GM18907 (cell line): Measurements from ENCODE around the gene SLC34A3.
A peak's percentile ranks its signal among the peaks of the same experiment; 100 is the strongest.

Experiments used
- ATAC-seq: cut with Tn5 transposase; IDR thresholded peaks from one replicate; pipeline ENCODE4 v1.9.1; 2021; ENCODE audit warnings: mild to moderate bottlenecking, moderate library complexity; ENCODE audit not compliant: unreplicated experiment

The SLC34A3 gene

DNA sequence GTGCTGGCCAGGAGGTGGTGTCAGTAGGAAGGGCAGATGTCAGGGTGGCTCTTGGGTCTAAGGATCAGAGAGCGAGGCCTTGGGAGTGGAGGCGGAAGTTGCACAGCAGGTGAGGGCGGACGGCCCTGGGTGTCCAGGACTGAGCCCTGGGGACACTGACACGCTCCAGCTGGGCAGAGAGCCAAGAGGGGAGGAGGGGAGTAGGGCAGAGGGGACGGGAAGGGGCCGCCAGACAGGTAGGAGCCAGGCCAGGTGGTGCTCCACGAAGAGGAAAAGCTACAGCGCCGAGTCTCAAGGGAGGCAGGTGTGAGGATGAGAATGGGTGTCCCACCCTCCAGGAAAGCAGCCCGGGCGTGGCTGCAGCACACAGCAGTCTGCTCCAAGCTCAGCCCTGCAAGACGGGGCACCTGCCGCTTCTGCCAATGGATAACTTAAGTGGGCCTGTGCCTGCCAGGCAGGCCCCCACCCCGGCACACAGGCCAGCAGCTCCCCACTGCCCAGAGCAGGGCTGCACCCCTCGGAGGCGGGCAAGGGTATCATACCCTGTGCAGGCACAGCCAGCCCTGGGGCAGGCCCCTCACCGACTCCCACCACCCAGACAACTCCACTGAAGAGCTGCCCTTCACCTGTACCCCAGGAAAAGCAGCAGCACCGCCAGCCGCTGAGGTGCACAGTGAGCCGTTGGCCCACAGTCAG lies 35.0 kb upstream of the SLC34A3 start:
- no peak for ATAC-seq

DNA sequence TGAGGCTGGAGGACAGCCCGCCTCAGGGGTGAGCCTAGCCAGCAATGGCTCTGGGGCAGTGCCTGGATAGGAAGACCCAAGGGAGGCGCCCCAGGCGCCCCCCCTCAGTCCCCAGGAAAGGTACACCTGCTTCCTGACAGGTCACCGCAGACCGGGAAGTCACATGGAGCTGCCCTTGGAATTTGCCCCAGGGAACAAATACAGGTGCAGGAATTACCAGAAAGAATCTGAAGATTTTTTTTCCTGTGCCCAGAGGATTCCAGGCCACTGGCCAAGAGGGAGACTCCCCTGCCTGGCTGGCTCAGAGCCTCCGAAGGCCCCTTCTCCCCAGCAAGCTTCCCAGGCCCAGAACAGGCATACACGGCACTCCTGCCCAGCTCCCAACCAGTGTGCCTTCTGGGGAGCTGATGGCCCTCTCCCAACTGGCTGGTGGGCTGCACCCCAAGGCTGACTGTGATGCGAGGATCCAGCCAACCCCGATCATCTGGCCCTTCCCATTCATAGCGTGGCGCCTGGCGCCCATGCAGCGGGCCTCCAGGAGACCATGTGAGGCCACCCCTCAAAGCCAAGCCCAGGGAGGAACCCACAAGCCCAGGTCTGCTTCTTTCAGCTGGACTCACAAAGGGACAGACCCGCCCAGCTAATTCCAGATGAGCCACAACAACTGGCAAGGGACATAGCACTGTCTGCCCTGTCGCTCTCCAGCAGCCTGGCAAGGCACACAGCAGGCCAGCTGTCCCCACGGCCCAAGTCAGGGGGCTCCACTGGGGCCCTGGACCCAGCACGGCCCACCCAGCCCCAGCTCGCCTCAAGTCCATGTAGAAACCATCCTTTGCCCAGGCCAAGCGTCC lies 32.4 kb upstream of the SLC34A3 start:
- no peak for ATAC-seq

DNA sequence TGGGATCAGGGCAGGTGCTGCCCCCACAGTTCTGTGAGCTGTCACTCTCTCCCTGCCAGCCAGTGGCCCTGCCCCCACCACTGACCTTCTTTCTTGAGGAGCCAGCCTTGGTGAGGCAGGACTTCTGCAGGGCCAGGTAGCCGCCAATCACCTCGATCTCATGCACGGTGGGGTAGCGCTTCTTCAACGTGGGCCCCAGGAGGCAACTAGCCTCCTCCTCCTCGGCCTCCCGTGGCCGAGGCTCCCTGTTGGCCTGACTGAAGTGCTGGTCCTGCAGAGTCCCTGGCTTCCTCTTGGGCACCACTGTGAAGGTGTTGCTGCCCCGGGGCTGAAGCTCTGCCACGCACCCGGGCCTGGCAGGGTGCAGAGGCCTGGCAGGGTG lies 31.8 kb upstream of the SLC34A3 start:
- no peak for ATAC-seq

DNA sequence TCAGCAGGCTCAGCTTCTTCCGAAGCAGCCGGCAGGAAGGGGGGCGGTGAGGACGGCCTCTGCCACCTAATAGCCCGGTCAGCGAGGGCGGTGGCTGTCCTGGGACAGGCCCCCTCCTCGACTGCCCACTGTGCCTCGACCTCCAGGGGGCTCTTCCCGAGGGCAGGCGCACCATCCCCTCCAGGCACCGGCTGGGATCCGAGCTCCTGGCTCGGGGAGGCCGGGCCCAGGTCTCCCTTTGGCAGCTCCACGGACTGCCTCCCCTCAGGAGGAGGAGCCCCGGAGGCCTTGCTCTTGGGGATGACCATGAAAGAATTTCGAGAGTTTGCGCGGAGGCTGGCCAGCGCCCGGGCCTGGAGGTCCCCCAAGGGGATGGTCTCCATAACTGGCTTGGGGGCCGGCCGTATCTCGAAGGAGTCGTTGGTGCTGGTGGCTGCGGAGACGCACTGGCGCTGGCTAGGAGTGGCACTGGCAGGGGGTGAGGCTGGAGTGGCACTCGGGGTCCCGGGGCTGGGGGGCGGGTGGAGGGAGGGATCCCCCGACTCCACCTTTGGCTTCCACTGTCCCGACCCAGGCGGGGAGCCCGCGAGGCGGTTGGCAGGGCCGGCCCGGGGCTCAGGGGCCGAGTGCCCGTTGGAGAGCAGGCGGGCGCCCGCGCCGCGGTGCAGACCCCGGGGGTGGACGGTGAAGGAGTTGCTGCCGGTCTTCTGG lies 31.1 kb upstream of the SLC34A3 start:
- ATAC-seq = no peak

DNA sequence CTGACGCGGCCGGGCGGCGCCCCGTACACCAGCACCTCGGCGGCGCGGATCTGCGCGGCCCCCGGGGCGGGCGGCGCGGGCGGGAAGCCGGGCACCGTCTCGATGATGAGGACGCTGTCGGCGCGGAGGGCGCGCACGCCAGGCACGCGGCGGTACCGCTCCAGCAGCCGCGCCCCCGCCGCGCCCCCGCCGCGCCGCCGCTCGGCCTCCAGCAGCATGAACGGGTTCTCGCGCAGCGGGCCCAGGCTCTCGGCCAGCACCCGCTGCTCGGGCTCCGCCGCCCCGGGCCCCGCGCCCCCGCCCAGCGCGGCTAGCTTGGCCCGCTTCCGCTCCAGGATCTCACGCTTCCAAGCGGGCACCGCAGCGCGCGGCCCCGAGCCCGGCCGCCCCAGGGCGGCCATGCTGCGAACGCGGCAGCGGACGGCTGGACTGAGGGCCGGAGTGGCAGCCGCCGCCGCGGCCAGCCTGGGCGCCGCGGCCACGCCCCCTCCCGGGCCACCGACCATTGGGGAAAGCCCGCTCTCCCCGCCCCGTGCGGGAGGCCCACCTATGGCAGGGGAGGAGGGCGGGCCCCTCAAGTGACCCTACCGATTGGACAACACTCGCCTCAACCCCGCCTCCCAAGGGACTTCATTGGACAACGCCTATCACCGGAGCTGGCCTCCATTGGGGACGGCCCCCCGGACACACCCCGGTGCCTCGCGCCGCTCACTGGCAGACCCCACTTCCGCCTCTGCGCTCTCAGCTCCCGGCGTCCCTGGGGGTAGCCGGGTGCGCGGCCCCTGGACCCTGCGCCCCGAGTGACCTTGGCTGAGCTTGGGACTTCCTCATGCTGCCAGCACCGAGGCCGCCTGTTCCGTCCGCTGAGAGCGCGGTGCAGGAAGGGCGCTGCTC lies 30.1 kb upstream of the SLC34A3 start, which contains the start of gene TPRN:
TPRN (minus strand) TSS at position 431 of the 894 bp plus-strand sequence; CDS start at position 401, 30 bp downstream.
- peak; percentile 84 for ATAC-seq

DNA sequence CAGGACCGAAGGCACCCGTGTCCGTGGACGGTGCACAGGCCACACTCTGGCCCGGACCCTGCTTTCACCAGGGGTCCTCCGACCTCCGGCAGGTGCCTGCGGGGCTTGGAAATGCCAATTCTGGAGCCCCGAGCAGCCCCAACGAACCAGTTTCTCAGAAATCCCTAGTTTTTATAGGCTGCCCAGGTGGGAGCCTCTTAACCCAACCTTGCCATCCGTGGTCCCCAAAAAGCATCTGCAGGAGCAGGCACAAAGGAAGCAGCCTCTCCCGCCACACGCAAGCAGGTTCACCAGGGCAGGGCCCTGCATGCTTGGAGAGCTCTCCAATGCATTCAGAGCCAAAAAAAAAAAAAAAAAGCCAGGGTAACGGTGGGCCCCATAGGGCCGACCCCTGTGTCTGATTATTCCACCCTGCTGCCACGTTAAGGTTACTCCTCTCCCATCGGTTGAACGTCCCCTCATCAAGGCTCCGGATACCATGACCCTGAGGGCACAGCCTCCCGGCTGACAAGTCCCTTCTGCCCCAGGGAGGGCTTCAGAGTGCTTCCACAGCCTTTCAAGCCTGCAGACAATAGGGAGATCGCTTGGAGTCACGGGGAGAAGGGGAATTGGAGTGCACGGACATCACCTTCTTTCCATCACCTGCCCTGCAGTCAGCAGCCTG lies 29.4 kb upstream of the SLC34A3 start:
- ATAC-seq = no peak

DNA sequence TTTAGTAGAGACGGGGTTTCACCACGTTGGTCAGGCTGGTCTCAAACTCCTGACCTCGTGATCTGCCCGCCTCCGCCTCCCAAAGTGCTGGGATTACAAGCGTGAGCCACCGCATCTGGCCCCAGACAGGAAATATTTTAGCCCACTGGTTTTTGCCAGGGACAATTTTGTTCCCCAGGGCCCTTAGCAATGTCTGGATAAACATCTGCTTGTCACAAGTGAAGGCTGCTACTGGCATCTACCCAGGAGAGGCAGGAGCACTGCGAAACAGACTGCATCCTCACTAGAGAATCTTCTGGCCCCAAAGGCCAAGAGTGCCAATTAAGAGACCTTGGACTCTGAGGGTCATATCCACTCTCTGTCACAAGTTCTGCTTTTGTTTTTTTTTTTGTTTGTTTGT lies 27.7 kb upstream of the SLC34A3 start:
- no peak for ATAC-seq

DNA sequence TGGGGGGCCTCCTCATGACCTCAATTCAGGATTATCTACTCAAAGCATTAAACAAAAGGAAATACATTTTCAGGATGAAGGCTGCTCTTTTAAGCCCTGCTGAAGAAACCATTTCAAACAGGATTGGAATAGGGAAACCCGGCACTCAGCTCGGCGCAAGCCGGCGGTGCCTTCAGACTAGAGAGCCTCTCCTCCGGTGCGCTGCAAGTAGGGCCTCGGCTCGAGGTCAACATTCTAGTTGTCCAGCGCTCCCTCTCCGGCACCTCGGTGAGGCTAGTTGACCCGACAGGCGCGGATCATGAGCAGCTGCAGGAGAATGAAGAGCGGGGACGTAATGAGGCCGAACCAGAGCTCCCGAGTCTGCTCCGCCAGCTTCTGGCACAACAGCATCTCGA lies 26.0 kb upstream of the SLC34A3 start:
- no peak for ATAC-seq

DNA sequence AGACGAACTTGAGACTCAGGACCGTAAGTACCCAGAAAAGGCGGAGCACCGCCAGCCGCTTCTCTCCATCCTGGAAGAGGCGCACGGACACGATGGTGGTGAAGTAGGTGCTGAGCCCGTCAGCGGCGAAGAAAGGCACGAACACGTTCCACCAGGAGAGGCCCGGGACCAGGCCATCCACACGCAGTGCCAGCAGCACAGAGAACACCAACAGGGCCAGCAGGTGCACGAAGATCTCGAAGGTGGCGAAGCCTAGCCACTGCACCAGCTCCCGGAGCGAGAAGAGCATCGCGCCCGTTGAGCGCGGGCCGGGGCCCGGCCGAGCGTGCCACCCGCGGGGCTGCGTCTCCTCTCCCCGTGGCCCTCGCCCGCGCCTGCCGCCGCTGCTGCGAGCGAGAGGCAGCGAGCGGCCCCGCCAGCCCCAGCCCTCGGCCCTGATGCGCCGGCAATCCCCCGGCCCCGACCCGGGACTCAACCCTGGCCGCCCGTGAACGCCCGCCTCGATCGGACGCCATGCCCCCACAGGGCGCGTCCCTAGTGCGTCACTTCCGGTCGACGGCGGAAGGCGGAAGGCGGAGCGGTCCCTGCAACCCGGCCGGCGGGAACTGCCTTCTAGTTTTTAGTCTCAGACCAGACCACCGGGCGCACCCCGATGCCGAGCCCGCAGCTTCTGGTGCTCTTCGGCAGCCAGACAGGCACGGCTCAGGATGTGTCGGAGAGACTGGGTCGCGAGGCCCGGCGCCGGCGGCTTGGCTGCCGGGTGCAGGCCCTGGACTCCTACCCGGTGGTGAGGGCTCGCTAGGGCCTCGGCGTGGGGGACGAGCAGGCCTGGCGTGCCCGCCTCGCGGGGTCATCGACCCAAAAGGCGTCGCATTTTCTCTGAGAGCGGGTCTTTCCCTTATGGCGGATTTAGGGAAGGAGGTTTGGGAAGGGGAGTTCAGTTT lies 25.3 kb upstream of the SLC34A3 start, which contains the start of the genes NDOR1 and TMEM203:
NDOR1 (plus strand) TSS at position 575 of the 944 bp plus-strand sequence; CDS start at position 653, 78 bp downstream.
TMEM203 (minus strand) TSS at position 523 of the 944 bp plus-strand sequence; CDS start at position 289, 234 bp downstream.
- peak; percentile 56 for ATAC-seq

DNA sequence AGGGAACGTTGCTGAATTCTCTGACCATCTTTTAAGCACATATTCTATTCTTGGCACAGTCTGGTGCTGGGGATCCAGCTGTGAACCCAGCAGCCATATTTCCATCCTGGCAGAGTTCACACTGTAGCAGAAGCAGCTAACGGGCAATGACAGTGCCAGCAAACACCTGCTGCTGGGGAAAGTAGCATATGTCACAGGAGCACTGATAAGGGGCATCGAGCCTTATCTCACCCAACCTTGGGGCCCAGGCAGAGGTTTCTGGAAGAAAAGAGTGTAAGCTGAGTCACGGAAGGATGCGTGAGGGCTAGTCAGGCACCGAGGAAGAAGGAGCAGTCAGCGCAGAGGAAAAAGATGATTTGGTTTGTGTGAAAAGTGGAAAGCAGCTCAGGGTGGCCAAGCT lies 24.1 kb upstream of the SLC34A3 start:
- ATAC-seq = no peak

DNA sequence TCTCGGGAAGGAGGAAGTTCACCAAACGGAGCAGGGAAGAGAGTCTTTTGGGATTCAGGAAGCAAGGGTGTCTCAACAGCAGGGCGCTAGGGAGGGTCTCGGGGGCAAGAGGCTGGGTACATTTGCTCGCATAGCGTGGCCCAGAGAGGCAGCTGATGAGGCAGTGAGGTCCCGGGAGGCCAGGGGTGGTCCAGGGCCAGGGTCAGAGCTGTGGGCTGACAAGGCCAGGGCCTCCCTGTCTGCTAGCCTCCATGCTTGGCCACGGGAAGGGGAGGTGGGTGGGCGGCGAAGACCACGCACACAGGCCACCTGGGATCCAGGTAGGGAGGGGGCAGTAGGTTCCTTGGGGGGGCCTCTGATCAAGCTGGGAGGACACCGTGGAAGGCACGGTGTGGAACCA lies 19.2 kb upstream of the SLC34A3 start:
- no peak for ATAC-seq

DNA sequence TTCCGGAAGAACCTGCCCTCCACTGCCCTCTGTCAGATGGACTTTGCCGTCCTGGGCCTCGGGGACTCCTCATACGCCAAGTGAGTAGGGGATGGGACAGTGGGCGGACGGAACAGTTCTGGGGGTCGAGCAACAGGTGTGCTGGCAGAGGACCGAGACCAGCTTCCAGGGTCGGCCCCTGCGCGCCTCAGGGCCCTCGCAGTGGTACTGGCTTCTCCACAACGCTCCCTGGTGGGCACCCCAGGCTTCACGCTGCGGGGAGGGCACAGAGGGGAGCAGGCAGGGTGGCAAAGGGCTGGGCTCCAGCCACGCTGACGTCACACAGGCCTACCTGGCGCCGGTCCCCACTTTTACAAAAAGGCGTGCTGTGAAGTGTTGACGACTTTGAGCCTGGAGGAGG lies 18.2 kb upstream of the SLC34A3 start:
- ATAC-seq = no peak

DNA sequence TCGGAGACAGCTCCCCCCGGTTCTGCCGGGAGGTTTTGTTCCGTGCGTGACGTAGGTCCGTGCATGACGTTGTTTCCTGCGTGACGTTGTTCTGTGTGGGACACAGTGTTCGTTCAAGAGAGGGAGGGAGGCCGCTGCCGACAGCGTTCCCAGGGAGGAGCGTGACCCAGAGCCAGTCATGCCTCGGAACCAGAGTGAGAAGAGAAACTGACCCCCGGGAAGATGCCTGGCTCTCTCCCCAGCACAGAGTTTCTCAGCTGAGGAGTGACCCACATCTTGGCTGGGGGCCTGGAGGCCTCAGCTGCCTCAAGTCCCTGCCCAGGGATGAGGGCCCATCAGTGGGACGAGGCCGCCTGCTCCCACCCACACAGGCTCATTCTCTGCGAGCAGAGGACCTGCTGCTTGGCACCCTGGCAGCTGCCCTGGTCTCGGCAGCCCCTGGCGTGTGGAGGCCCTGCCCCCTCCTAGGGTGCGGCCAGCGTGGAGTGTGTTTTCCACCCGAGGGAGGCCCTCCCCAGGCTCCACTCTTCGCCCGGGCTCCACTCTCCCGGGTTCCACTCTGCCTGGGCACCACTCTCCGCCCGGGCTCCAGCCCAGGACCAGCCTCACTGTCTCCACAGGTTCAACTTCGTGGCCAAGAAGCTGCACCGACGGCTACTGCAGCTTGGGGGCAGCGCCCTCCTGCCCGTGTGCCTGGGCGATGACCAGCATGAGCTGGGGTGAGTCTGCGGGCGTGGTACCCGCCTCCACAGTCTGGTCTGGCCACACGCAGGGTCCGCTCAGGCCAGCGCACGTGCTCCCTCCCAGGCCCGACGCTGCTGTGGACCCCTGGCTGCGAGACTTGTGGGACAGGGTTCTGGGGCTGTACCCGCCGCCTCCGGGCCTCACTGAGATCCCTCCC lies 17.3 kb upstream of the SLC34A3 start:
- no peak for ATAC-seq

DNA sequence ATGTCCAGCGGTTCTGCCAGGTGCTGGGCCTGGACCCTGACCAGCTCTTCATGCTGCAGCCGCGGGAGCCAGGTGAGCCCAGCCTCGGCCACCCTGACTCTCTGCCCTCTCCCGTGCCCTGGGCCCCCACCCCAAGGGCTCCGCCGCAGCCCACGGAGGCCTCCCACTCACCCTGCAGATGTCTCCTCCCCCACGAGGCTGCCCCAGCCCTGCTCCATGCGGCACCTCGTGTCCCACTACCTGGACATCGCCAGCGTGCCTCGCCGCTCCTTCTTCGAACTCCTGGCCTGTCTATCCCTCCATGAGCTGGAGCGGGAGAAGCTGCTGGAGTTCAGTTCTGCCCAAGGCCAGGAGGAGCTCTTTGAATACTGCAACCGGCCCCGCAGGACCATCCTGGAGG lies 16.1 kb upstream of the SLC34A3 start:
- no peak for ATAC-seq

DNA sequence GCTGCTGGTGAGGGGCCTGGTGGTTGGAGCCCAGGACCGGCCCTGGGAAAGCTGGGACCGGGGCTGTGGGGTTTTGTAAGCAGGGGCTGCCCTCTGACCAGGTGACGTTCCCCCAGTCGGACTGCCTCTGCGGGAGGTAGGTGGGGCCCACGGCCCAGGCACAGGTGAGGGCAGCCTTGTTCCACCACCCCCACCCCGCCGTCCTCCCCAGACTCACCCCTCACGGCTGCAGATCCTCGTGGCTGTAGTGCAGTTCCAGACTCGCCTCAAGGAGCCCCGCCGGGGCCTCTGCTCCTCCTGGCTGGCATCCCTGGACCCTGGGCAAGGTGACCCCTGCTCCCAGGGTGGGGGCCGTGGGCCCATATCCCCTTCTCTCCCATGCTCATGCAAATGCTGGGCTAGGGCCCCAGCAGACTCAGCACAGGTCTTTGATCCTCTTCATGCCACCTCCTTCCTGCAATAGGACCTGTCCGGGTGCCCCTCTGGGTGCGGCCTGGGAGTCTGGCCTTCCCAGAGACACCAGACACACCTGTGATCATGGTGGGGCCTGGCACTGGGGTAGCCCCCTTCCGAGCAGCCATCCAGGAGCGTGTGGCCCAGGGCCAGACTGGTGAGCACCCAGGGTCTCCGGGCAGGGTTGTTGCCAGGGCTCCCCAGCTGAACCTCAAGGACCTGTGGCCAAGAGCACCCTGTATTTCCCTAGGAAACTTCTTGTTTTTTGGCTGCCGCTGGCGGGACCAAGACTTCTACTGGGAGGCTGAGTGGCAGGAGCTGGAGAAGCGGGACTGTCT lies 15.3 kb upstream of the SLC34A3 start:
- ATAC-seq = no peak

DNA sequence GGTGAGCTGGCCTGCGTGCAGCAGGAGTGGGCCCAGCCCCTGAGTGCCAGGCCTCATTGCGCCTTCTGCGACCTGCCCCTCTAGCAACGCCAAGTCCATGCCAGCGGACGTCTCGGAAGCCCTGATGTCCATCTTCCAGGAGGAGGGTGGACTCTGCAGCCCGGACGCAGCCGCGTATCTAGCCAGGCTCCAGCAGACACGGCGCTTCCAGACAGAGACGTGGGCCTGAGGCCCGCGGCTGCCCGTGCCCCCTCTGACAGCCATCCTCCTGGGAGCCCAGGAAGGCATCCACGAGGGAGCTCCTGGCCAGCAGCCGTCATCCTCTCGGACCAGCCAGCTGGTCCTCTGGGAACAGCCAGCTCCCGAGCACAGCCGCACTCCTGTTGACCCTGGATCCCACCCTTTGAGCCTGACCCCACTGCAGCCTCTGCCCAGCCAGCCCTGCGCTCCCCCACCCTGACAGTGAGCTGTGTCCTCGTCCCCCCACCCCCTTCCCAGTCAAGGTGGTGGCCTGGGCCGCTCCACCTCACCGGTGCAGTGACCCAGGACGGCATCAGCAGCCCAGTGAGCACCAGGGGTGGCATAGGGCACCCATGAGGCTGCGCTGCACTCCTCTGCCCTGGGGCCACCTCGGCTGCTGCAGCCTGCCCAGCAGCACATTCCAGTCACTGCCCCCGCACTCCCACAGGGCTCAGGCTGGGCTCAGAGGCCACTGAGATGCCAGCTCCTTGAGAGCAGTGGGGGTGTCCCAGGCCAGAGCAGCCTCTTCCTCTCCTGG lies 14.3 kb upstream of the SLC34A3 start:
- no peak for ATAC-seq
